SU-DHL-6 (cell line): ENCODE data around the gene FERMT2.

Experiments used
- CTCF ChIP-seq: fragments of 200-600 bp; sonication (generic); IDR thresholded peaks from one replicate; pipeline ENCODE4 v1.5.1; 2017; ENCODE audit warnings: antibody characterized with exemption, mild to moderate bottlenecking, low read length, moderate library complexity; ENCODE audit not compliant: insufficient read depth, poor library complexity, severe bottlenecking
- EZH2phosphoT487 ChIP-seq: fragments of 200-600 bp; sonication (generic), shearing (Covaris generic); conservative IDR thresholded peaks from 2 replicates; pipeline ENCODE4 v1.6.1; 2018; ENCODE audit warnings: mild to moderate bottlenecking, antibody characterized with exemption, low read length, moderate library complexity, mixed read lengths

- TF ChIP-seq CTCF (no peak), EZH2phosphoT487 (no peak)
These were observed 74.5 kb downstream of the FERMT2 start for GRCh38 chr14:52876311-52876710.
